ENCODE data around the gene SNX1. TPM values are rescaled to one million over a fixed set of nuclear protein-coding genes. Genes with fewer than 3 reads are reported as not detected.
"Not testable (repeated sequence)": the region's sequence is repeated elsewhere in the genome, so short reads cannot be mapped to it uniquely, and the experiment has no call there.

The SNX1 gene
- total and polyA plus RNA-seq, 2 donors (not counting 1 experiment from before 2014, with no cell fraction given) = 42.9 to 95.7 TPM

- H3K9me3 ChIP-seq (ENCODE audit: control insufficient read depth, insufficient read depth, low read depth, low read length) = no peaks in the 10 kb centered on the region
- H3K27ac ChIP-seq (ENCODE audit: insufficient read depth, low read length) = no peak overlapping the region
- no peaks in the 10 kb centered on the region for H3K27me3 ChIP-seq (ENCODE audit: control insufficient read depth, insufficient read depth, low read length)
- H3K36me3 ChIP-seq (ENCODE audit: control insufficient read depth, insufficient read depth, low read length) = peaks cover 2% of the 10 kb centered on the region
- H3K9ac ChIP-seq (ENCODE audit: insufficient read depth, low read length) = no peak overlapping the region
- TF ChIP-seq CTCF (conservative IDR thresholded peaks at IDR 0.05 in 1 of 2, IDR thresholded peaks at IDR 0.05 in 1 of 2; ENCODE audit: low read depth in 1 of 2, low read length in 2 of 2) (no peak), EZH2 (IDR thresholded peaks at IDR 0.05; ENCODE audit: low read length, missing control alignments) (no peak)
- no peaks in the 10 kb centered on the region for H4K20me1 ChIP-seq (ENCODE audit: control insufficient read depth, extremely low read depth, insufficient read depth, low read length)
- no peak for DNase-seq (ENCODE audit: low read depth in 2 of 2)
- H3K79me2 ChIP-seq (ENCODE audit: control insufficient read depth, insufficient read depth, low read length) = no peaks in the 10 kb centered on the region
- H3K4me3 ChIP-seq (replicated peaks in 1 of 4; ENCODE audit: control extremely low read depth in 1 of 4, insufficient read depth in 1 of 4, low read depth in 3 of 4, low read length in 4 of 4) = no peak overlapping the region
- no peak overlapping the region for H3K4me2 ChIP-seq (ENCODE audit: extremely low read depth, insufficient read depth, low read length)
- peaks cover 17% of the 10 kb centered on the region for H3K4me1 ChIP-seq (ENCODE audit: control insufficient read depth, extremely low read depth, insufficient read depth, low read length)
- H2AFZ ChIP-seq (ENCODE audit: low read length) = no peak overlapping the region
These were observed 23.0 kb upstream of the SNX1 start for GRCh38 chr15:64072812-64073211.

GRCh38 chr15:64073496-64073895 lies 22.3 kb upstream of the SNX1 start:
- H3K9ac ChIP-seq (ENCODE audit: insufficient read depth, low read length); H3K79me2 ChIP-seq (ENCODE audit: control insufficient read depth, insufficient read depth, low read length): not testable (repeated sequence)

GRCh38 chr15:64082757-64083156 lies 13.0 kb upstream of the SNX1 start:
- peaks cover 3% of the 10 kb centered on the region for H3K36me3 ChIP-seq (ENCODE audit: control insufficient read depth, insufficient read depth, low read length)
- no peaks in the 10 kb centered on the region for H3K4me1 ChIP-seq (ENCODE audit: control insufficient read depth, extremely low read depth, insufficient read depth, low read length)
- no peak overlapping the region for H3K4me2 ChIP-seq (ENCODE audit: extremely low read depth, insufficient read depth, low read length)
- DNase-seq (ENCODE audit: low read depth in 2 of 2) = no peak
- H3K27ac ChIP-seq (ENCODE audit: insufficient read depth, low read length) = no peak overlapping the region
- no peaks in the 10 kb centered on the region for H3K27me3 ChIP-seq (ENCODE audit: control insufficient read depth, insufficient read depth, low read length)
- no peaks in the 10 kb centered on the region for H4K20me1 ChIP-seq (ENCODE audit: control insufficient read depth, extremely low read depth, insufficient read depth, low read length)
- no peaks in the 10 kb centered on the region for H3K9me3 ChIP-seq (ENCODE audit: control insufficient read depth, insufficient read depth, low read depth, low read length)
- no peaks in the 10 kb centered on the region for H3K79me2 ChIP-seq (ENCODE audit: control insufficient read depth, insufficient read depth, low read length)
- no peak overlapping the region for H2AFZ ChIP-seq (ENCODE audit: low read length)
- H3K9ac ChIP-seq (ENCODE audit: insufficient read depth, low read length) = no peak overlapping the region
- TF ChIP-seq EZH2 (IDR thresholded peaks at IDR 0.05; ENCODE audit: low read length, missing control alignments) (no peak), CTCF (conservative IDR thresholded peaks at IDR 0.05 in 1 of 2, IDR thresholded peaks at IDR 0.05 in 1 of 2; ENCODE audit: low read depth in 1 of 2, low read length in 2 of 2) (no peak)
- H3K4me3 ChIP-seq (replicated peaks in 1 of 4; ENCODE audit: control extremely low read depth in 1 of 4, insufficient read depth in 1 of 4, low read depth in 3 of 4, low read length in 4 of 4) = no peak overlapping the region

More at GRCh38 chr15:64073496-64073895, 22.3 kb upstream of the SNX1 start:
- not testable (repeated sequence) for H3K9me3 ChIP-seq (ENCODE audit: control insufficient read depth, insufficient read depth, low read depth, low read length); H3K27ac ChIP-seq (ENCODE audit: insufficient read depth, low read length); H4K20me1 ChIP-seq (ENCODE audit: control insufficient read depth, extremely low read depth, insufficient read depth, low read length); H3K27me3 ChIP-seq (ENCODE audit: control insufficient read depth, insufficient read depth, low read length); H3K4me2 ChIP-seq (ENCODE audit: extremely low read depth, insufficient read depth, low read length); DNase-seq (ENCODE audit: low read depth in 2 of 2); H2AFZ ChIP-seq (ENCODE audit: low read length); H3K36me3 ChIP-seq (ENCODE audit: control insufficient read depth, insufficient read depth, low read length); H3K4me3 ChIP-seq (replicated peaks in 1 of 4; ENCODE audit: control extremely low read depth in 1 of 4, insufficient read depth in 1 of 4, low read depth in 3 of 4, low read length in 4 of 4)
- peaks cover 17% of the 10 kb centered on the region for H3K4me1 ChIP-seq (ENCODE audit: control insufficient read depth, extremely low read depth, insufficient read depth, low read length)
